HG03575 (cell line): ENCODE measurements around the gene JAG2.

ENCODE experiments used
- ATAC-seq: cut with Tn5 transposase; IDR thresholded peaks from one replicate; pipeline ENCODE4 v1.9.1; 2021; ENCODE audit not compliant: unreplicated experiment, insufficient number of reproducible peaks, low FRiP score; ENCODE audit errors: extremely low read depth

JAG2 gene

DNA sequence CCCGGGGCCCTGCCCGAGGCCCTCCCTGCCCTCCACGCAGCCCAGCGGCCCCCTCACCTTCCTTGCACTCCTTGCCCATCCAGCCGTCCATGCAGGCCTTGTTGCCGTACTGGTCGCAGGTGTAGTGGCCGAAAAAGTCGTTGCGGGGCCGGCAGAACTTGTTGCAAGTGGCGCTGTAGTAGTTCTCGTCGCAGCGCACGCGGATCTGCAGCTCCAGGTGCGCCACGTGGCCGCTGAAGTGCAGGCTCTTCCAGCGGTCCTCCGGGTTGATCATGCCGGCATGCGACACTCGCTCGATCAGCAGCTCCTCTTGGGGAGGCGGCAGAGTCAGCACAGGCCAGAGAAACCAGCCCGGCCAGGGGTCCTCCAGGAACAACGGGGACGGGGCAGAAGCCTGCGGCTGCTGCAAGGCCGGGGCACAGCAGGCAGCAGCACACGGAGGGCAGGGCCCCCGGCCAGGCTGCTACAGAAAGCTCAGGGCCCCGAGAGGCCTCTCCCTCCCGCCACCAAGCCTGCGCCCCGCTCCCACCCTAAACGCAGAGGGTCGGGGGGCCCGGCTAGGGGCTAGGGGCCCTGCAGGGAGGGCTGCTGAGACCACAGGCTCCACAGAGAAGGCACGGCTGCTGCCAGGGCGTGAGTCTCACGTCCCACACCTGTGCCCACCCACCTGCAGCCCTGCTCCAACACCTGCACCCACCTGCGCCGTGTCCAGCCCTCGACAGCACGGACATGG is 12.7 kb downstream of the JAG2 start:
- ATAC-seq: no peak

DNA sequence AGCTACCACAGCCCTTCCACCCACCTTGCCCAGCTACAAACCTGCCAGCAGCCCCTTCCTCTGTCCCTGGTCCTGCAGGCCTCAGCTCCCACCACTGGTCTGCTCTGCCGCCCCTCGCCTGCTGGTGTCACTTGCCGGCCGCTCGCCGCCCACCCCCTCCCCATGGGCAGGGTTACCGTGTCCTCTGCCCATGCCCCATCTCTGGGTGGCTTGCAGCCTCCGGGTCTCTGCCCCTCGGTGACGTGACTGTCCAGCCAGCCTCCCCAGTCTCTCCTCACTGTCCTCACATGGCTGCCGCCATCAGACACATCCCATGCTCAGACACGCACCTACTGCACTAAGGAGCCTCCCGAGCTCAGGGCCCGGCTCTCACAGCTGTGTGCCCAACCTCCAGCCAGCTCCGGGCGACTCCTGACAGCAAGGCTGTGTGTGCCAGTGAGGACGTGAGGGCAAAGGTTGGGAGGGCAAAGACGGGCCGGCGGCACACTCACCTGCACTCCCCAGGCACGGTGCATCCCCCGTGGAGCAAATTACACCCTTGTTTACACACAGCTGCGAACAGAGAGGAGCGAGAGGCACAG is 13.4 kb downstream of the JAG2 start:
- ATAC-seq: no peak

DNA sequence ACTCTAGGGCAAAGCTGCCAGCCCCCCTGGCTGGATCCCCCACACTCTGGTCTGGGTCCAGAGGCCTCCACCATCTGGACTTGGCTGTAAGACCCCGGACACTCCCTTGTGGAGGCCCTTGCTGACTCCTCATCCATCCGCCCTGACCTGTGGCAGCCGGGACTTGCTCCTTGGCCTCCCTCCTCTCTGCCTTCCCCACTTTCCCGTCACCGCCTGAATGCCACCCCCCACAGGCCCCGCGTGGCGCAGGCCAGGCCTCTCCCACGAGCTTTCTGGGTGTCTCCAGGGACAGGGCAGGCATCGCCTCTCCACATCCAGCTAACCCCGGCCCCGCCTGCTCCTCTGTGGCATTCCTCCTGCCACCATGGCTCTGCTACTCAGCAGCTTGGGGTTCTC is 14.1 kb downstream of the JAG2 start:
- ATAC-seq: no peak

- no peak for ATAC-seq
Observed at GRCh38 chr14:105153739-105154475, 14.7 kb downstream of the JAG2 start.

- no peak for ATAC-seq
Observed at GRCh38 chr14:105153331-105153731, 15.2 kb downstream of the JAG2 start.

- no peak for ATAC-seq
Observed at GRCh38 chr14:105152794-105153241, 15.8 kb downstream of the JAG2 start.

DNA sequence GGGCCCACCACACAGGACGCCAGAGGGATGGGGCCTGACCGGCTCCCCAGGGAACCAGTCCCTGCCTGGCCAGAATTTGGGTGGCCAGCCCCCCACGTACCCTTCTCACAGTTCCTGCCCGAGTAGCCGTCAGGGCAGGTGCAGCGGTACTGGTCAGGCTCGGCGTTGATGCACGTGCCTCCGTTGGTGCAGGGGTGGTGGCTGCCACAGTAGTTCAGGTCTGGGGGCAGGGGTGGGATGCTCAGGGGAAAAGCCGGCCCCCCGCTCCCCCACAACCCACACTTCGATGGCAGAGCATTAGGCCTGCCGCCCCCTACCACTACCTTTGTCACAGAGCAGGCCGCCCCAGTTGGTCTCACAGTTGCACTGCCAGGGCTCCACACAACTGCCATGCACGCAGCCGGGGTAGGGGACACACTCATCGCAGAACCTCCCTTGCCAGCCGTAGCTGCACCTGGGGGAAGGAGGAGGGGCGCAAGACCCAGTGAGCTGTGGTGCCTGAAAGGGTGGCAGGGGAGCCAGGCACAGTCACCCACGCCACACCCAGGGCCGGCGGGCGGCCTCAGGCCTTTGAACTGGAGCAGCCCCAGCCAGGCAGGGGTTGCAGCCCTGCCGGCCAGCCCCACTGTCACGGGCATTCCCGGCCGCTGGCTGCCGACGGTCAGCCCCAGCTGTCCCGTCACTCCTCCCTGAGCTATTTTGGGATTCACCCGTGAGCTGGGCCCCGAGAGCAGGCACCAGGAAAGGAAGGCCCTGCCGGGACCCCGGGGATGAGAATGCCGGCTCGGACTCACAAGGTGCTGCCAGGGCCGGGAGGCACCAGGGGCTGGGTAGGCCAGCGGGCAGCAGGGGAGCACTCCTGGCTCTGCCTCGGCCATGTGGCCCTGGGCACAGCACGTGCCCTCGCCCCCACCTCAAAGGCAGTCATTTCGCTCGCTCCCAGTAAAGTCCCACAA is 16.5 kb downstream of the JAG2 start:
- no peak for ATAC-seq

DNA sequence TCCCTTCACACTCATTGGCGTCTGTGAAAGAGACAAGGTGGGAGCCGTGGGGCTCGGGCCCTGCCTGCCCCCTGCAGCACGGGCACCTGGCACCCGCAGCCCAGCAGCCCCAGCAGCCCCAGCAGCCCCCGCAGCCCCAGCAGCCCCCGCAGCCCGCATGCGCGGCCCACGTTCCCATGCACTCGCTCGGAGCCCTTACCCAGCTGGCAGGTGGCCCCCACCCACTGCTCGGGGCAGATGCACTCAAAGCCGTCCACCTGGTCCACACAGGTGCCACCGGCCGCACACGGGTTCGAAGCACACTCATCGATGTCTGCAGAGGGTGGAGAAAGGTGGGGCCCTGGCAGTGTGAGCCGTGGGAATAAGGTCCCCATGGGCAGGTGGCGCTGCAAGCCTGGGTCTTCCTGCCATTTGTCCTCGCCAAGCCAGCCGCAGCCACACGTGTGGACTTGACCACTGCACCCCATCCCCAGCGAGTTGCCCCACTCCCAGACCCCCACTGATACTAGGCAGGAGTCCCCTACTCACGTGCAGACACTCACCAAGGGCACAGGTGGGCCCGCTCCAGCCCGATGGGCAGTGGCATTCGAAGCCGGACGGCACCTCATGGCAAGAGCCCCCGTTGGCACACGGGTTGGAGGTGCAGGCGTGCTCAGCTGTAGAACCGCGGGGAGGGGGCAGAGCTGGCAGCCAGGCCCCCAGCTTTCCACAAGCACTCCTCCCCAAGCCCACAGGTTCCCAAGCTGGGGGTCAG is 17.3 kb downstream of the JAG2 start:
- ATAC-seq: no peak

DNA sequence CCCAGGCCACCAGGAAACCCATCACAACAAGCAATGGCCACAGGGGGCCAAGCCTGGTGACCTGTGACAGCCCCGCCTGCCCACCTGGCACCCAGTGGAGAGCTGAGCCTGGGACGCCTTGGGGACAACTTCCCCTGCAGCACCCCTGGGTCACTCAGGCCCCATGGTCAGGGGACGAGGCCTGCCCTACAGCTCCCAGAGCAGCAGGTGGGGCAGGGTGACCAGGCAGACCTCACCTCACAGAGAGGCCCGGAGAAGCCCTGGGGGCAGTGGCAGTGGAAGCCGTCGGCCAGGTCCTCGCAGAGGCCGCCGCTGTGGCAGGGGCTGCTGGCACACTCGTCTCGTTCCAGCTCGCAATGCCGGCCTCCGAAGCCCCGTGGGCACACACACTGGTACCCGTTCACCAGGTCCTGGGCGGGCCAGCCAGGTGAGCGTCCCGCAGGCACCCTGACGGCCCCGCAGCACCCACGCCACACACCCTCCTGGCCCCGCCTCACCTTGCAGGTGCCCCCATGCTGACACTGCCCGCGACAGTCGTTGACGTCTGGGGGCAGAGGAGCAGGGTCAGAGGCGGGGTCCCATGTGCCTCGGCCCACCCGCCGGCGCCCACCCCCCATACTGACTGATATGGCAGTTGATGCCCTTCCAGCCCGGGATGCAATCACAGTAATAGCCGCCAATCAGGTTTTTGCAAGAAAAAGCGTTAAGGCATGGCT is 18.1 kb downstream of the JAG2 start:
- ATAC-seq: no peak

DNA sequence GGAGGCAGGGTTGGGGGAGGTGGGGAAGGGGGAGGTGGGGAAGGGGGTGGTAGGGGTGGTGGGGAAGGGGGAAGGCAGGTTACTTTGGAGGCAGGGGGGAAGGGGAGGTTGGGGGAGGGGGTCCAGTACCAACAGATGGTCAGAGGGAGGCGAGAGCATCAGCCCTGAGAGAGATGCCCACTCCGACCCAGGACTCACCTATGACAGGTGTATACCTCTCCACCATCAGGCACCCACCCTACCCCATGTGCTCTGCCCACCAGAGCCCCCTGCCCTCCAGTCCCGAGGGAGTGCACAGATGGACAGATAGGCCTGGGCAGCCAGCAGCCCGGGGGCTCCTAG is 18.6 kb downstream of the JAG2 start:
- no peak for ATAC-seq

- ATAC-seq: no peak
Observed at GRCh38 chr14:105149146-105149781, 19.3 kb downstream of the JAG2 start.

GRCh38 chr14:105148604-105149145 is 19.9 kb downstream of the JAG2 start:
- no peak for ATAC-seq

GRCh38 chr14:105147671-105148603 is 20.6 kb downstream of the JAG2 start:
- ATAC-seq: no peak

GRCh38 chr14:105146976-105147635 is 21.5 kb downstream of the JAG2 start:
- no peak for ATAC-seq

GRCh38 chr14:105146181-105146975 is 22.2 kb downstream of the JAG2 start:
- no peak for ATAC-seq
